Osteocyte (in vitro differentiated cells): Measurements from ENCODE around the gene PHACTR3. TPM values are rescaled to one million over a fixed set of nuclear protein-coding genes. Genes with fewer than 3 reads are reported as not detected.

Source experiments
- DNase-seq: peaks from one replicate; pipeline ENCODE4 v3.0.0; 2021; ENCODE audit warnings: mixed read lengths; ENCODE audit not compliant: unreplicated experiment; ENCODE audit errors: extremely low spot score
- H3K27ac Mint-ChIP-seq: one replicate; pipeline ENCODE4 v1.8.0; 2021; ENCODE audit warnings: mild to moderate bottlenecking, mixed read lengths; ENCODE audit not compliant: unreplicated experiment
- H3K27me3 Mint-ChIP-seq: one replicate; pipeline ENCODE4 v1.8.0; 2021; ENCODE audit warnings: mixed read lengths; ENCODE audit not compliant: unreplicated experiment
- H3K36me3 Mint-ChIP-seq: one replicate; pipeline ENCODE4 v1.8.0; 2021; ENCODE audit warnings: mixed read lengths; ENCODE audit not compliant: unreplicated experiment
- H3K4me1 Mint-ChIP-seq: one replicate; pipeline ENCODE4 v1.8.0; 2021; ENCODE audit warnings: mixed read lengths; ENCODE audit not compliant: unreplicated experiment
- H3K4me3 Mint-ChIP-seq: one replicate; pipeline ENCODE4 v1.8.0; 2021; ENCODE audit warnings: mild to moderate bottlenecking, moderate library complexity, mixed read lengths; ENCODE audit not compliant: unreplicated experiment
- H3K9me3 Mint-ChIP-seq: one replicate; pipeline ENCODE4 v1.8.0; 2021; ENCODE audit warnings: mixed read lengths; ENCODE audit not compliant: unreplicated experiment
- CTCF ChIP-seq: fragments of 200-600 bp; sonication (generic); IDR thresholded peaks from 2 replicates; pipeline ENCODE4 v1.5.0; 2021; ENCODE audit warnings: antibody characterized with exemption, mild to moderate bottlenecking, moderate library complexity
- total RNA-seq: library from RNA; stranded (reverse); gene quantifications from 2 replicates; pipeline ENCODE4 v1.2.1, GENCODE V29; 2021

The PHACTR3 gene
- total RNA-seq, 1 donor from 2014 or later = not detected

- Mint-ChIP-seq H3K9me3 (no peaks in the 10 kb centered on the region), H3K4me1 (no peaks in the 10 kb centered on the region), H3K36me3 (no peaks in the 10 kb centered on the region), H3K27ac (no peak overlapping the region), H3K27me3 (no peaks in the 10 kb centered on the region), H3K4me3 (no peak overlapping the region)
- no peak for TF ChIP-seq CTCF
- DNase-seq = peak; percentile 75
Observed at GRCh38 chr20:59813948-59814839, 209.9 kb downstream of the PHACTR3 start.

GRCh38 chr20:59814840-59815340 is 210.6 kb downstream of the PHACTR3 start:
- no peaks in the 10 kb centered on the region for H3K4me1 Mint-ChIP-seq
- no peaks in the 10 kb centered on the region for H3K27me3 Mint-ChIP-seq
- TF ChIP-seq CTCF = no peak
- H3K36me3 Mint-ChIP-seq = no peaks in the 10 kb centered on the region
- peak; percentile 59 for DNase-seq
- no peak overlapping the region for H3K4me3 Mint-ChIP-seq
- no peak overlapping the region for H3K27ac Mint-ChIP-seq
- no peaks in the 10 kb centered on the region for H3K9me3 Mint-ChIP-seq

- no peak overlapping the region for H3K4me3 Mint-ChIP-seq
- H3K27ac Mint-ChIP-seq = no peak overlapping the region
- H3K36me3 Mint-ChIP-seq = no peaks in the 10 kb centered on the region
- no peaks in the 10 kb centered on the region for H3K27me3 Mint-ChIP-seq
- no peak for TF ChIP-seq CTCF
- no peaks in the 10 kb centered on the region for H3K4me1 Mint-ChIP-seq
- peak; percentile 59 for DNase-seq
- H3K9me3 Mint-ChIP-seq = no peaks in the 10 kb centered on the region
Observed at GRCh38 chr20:59816146-59816738, 211.9 kb downstream of the PHACTR3 start.

- DNase-seq = peak; percentile 73
- no peaks in the 10 kb centered on the region for H3K9me3 Mint-ChIP-seq
- H3K4me3 Mint-ChIP-seq = no peak overlapping the region
- H3K4me1 Mint-ChIP-seq = no peaks in the 10 kb centered on the region
- no peaks in the 10 kb centered on the region for H3K36me3 Mint-ChIP-seq
- no peak overlapping the region for H3K27ac Mint-ChIP-seq
- no peaks in the 10 kb centered on the region for H3K27me3 Mint-ChIP-seq
- no peak for TF ChIP-seq CTCF
Observed at GRCh38 chr20:59817406-59817805, 213.1 kb downstream of the PHACTR3 start.
